ENCODE results near the gene PSKH1.
A peak's percentile ranks its signal among the peaks of the same experiment; 100 is the strongest.

The PSKH1 gene

DNA sequence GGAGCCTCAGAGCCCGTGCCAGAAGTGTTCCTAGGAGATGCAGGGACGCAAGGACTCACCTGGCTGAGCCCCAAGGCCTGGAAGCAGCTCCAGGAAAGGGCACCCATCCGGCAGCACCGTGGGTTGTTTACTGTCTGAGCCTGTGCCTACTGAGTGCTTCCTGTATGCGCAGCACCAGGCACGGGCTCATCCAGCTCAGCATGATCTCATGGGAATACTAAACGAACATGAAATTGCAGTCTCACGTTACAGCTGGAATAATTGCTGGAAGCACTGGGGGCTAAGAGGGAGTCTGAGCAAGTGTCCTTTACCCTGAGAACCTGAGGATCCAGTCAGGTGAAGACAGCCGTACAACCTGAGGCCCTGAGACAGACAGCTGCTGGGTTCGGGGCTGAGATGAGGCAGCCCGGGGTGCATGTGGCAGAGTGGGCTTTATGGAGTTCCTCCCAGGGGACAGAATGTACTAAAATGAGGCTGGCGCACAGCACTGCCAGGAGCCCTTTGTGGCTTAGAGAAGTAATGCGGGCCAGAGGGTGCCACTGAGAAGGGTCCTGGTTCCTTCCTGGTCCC, 33.2 kb downstream of the PSKH1 start:
- peak; percentile 36 for DNase-seq (ENCODE audit: low spot score)

DNA sequence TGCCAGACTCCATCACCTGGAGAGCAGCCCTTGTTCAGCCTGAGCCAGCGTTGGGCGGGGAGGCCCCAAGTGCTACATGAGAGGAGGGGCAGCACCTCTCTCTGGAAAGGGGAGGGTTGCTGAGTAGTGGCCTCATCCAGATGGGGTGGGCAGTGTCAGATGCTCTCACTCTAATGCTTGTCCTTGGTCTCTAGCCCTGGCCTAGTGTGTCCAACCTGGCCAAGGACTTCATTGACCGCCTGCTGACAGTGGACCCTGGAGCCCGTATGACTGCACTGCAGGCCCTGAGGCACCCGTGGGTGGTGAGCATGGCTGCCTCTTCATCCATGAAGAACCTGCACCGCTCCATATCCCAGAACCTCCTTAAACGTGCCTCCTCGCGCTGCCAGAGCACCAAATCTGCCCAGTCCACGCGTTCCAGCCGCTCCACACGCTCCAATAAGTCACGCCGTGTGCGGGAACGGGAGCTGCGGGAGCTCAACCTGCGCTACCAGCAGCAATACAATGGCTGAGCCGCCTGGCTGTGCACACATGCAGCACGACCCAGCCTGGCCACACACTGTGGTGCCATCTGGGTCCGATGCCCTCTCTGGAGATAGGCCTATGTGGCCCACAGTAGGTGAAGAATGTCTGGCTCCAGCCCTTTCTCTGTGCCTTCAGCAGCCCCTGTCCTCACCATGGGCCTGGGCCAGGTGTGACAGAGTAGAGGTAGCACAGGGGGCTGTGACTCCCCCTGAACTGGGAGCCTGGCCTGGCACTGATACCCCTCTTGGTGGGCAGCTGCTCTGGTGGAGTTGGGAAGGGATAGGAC, 34.3 kb downstream of the PSKH1 start:
- H3K27ac ChIP-seq: peak overlapping the region; percentile 73
- CTCF ChIA-PET: interaction anchor here (0.6 to 3.3 kb wide), 6 partner anchors 15 to 407 kb away, joined by 3 to 19 read pairs (median 6); no protein-coding TSS in a partner anchor
- DNase-seq (ENCODE audit: low spot score): no peak
- POLR2A ChIA-PET (ENCODE audit: low non-redundant PET): no interaction called here
- TF ChIP-seq, protein P1, sequence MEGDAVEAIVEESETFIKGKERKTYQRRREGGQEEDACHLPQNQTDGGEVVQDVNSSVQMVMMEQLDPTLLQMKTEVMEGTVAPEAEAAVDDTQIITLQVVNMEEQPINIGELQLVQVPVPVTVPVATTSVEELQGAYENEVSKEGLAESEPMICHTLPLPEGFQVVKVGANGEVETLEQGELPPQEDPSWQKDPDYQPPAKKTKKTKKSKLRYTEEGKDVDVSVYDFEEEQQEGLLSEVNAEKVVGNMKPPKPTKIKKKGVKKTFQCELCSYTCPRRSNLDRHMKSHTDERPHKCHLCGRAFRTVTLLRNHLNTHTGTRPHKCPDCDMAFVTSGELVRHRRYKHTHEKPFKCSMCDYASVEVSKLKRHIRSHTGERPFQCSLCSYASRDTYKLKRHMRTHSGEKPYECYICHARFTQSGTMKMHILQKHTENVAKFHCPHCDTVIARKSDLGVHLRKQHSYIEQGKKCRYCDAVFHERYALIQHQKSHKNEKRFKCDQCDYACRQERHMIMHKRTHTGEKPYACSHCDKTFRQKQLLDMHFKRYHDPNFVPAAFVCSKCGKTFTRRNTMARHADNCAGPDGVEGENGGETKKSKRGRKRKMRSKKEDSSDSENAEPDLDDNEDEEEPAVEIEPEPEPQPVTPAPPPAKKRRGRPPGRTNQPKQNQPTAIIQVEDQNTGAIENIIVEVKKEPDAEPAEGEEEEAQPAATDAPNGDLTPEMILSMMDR (conservative IDR thresholded peaks at IDR 0.05; ENCODE audit: low read depth): no peak

More for the DNA sequence above, 33.2 kb downstream of the PSKH1 start:
- POLR2A ChIA-PET (ENCODE audit: low non-redundant PET): interaction anchor here (0.5 kb wide), 1 partner anchor 110 kb away, joined by 7 read pairs; no protein-coding TSS in a partner anchor
- TF ChIP-seq, protein P1 (conservative IDR thresholded peaks at IDR 0.05; ENCODE audit: low read depth): 0 out of 2 replicates have a peak, but pooled peaks have one; percentile 12
- CTCF ChIA-PET: interaction anchor here (0.8 to 3.3 kb wide), 4 partner anchors 8 to 110 kb away, joined by 4 to 19 read pairs (median 12); no protein-coding TSS in a partner anchor
- H3K27ac ChIP-seq: peak overlapping the region; percentile 73

DNA sequence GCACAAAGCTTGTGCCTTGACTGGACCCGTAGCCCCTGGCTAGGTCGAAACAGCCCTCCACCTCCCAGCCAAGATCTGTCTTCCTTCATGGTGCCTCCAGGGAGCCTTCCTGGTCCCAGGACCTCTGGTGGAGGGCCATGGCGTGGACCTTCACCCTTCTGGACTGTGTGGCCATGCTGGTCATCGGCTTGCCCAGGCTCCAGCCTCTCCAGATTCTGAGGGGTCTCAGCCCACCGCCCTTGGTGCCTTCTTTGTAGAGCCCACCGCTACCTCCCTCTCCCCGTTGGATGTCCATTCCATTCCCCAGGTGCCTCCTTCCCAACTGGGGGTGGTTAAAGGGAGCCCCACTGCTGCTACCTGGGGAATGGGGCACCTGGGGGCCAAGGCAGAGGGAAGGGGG, 35.1 kb downstream of the PSKH1 start:
- DNase-seq (ENCODE audit: low spot score): no peak
- H3K27ac ChIP-seq: peak overlapping the region; percentile 73; the same call in 1 of the 2 replicates
- TF ChIP-seq, protein P1 (conservative IDR thresholded peaks at IDR 0.05; ENCODE audit: low read depth): no peak
- ChIA-PET CTCF (interaction anchor here (0.5 to 3.3 kb wide), 14 partner anchors 10 to 407 kb away, joined by 3 to 19 read pairs (median 3); partner anchors contain the start of gene NRN1L), POLR2A (ENCODE audit: low non-redundant PET) (no interaction called here)

- peak; percentile 77 for DNase-seq (ENCODE audit: low spot score)
- CTCF ChIA-PET: interaction anchor here (0.5 to 3.3 kb wide), 17 partner anchors 11 to 408 kb away, joined by 3 to 19 read pairs (median 3); partner anchors contain the start of gene NRN1L
- peak overlapping the region; percentile 9; the same call in 1 of the 2 replicates for H3K27ac ChIP-seq
- POLR2A ChIA-PET (ENCODE audit: low non-redundant PET): no interaction called here
- TF ChIP-seq, protein P1 (conservative IDR thresholded peaks at IDR 0.05; ENCODE audit: low read depth): peak; percentile 92
These were observed 35.7 kb downstream of the PSKH1 start for GRCh38 chr16:67928561-67929364.

- no peak overlapping the region for H3K27ac ChIP-seq
- TF ChIP-seq, protein P1 (conservative IDR thresholded peaks at IDR 0.05; ENCODE audit: low read depth): no peak
- ChIA-PET CTCF (interaction anchor here (1.5 kb wide), 1 partner anchor 114 kb away, joined by 9 read pairs; no protein-coding TSS in a partner anchor), POLR2A (ENCODE audit: low non-redundant PET) (no interaction called here)
- DNase-seq (ENCODE audit: low spot score): no peak
These were observed 37.1 kb downstream of the PSKH1 start for GRCh38 chr16:67930191-67930590.

All from RWPE1 (cell line).